ENCODE measurements around the gene CD69.

GRCh38 chr12:9773216-9773877 lies 12.6 kb upstream of the CD69 start:
- no peak for TF ChIP-seq EZH2 (IDR thresholded peaks at IDR 0.05; ENCODE audit: insufficient read depth, poor library complexity, severe bottlenecking)
- TF ChIP-seq EZH2phosphoT487 (IDR thresholded peaks at IDR 0.05; ENCODE audit: insufficient read depth, low read depth): no peak

All from GM23248 (cell line).